ENCODE measurements around the gene CELF2. TPM values are rescaled to one million over a fixed set of nuclear protein-coding genes. Genes with fewer than 3 reads are reported as not detected.

Gene CELF2
- total RNA-seq, 1 experiment from 2014 or later, result 28.7 TPM

DNA sequence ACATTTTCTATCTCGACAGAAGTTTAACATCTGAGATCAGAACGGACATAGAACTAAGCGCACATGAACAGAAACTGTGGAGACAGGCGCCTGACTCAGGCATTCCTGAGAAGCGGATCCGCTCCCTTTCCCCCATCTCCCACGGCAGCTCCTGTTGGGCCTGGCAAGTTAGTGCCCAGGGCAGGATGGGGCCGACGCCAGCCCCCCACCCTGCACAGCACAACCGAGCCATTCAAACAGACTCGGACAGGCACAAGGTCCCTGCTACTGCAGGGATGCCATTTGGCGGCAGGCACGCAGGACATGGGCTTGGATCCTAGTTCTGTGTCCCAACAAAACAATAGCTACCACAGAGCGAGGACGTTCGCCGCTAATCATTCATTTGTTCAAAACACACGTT is 322.0 kb downstream of the CELF2 start:
- H3K4me1 Mint-ChIP-seq, result peaks cover 25 to 38% of the 10 kb centered on the region in 2 experiments
- no peak overlapping the region for H3K14ac ChIP-seq (ENCODE audit: insufficient read depth, low read length)
- H3K27me3 ChIP-seq (ENCODE audit: insufficient read depth, low read length), result no peaks in the 10 kb centered on the region
- no peak overlapping the region for H3K9ac ChIP-seq (ENCODE audit: extremely low read depth, insufficient read length, low read length)
- peaks cover 2% of the 10 kb centered on the region for H4K20me1 ChIP-seq (ENCODE audit: control insufficient read depth, insufficient read depth, insufficient read length)
- H3K4me3 Mint-ChIP-seq, result no peak overlapping the region
- no peak overlapping the region for H3K4ac ChIP-seq (ENCODE audit: low read depth, low read length)
- H3K23ac ChIP-seq (ENCODE audit: insufficient read length, low read depth, low read length), result no peak overlapping the region
- no peak overlapping the region for H2BK15ac ChIP-seq (ENCODE audit: low read depth, low read length)
- no peak for DNase-seq
- H3K9me3 Mint-ChIP-seq, result no peaks in the 10 kb centered on the region
- peaks cover 4% of the 10 kb centered on the region; the same call in 1 of the 2 replicates for H3K4me1 ChIP-seq (ENCODE audit: insufficient read depth, low read length)
- no peak overlapping the region for H2AK5ac ChIP-seq (ENCODE audit: insufficient read length, low read length)
- H2BK12ac ChIP-seq (ENCODE audit: insufficient read length, low read depth, low read length), result no peak overlapping the region
- H3K18ac ChIP-seq (ENCODE audit: insufficient read length, low read depth, low read length), result no peak overlapping the region
- no peak overlapping the region for H2AFZ ChIP-seq (ENCODE audit: low read length)
- H4K5ac ChIP-seq (ENCODE audit: insufficient read length, low read depth, low read length), result no peak overlapping the region
- H3K79me2 ChIP-seq (ENCODE audit: insufficient read depth, low read length), result no peaks in the 10 kb centered on the region
- no CpG with 5 or more reads among the region's 18 CpGs for WGBS (ENCODE audit: extremely low coverage, insufficient read length, low lambda C conversion rate)
- H3K36me3 Mint-ChIP-seq (ENCODE audit: insufficient read depth in 1 of 3, low read depth in 3 of 3), result no peaks in the 10 kb centered on the region
- no peaks in the 10 kb centered on the region for H3K79me1 ChIP-seq (ENCODE audit: insufficient read depth, low read depth, low read length, poor library complexity, severe bottlenecking)
- H3K27ac Mint-ChIP-seq, result no peak overlapping the region
- H3T11ph ChIP-seq (ENCODE audit: low read length), result no peak overlapping the region
- H4K8ac ChIP-seq (replicated peaks; ENCODE audit: insufficient read length, low read depth, low read length), result no peak overlapping the region
- H3K56ac ChIP-seq (ENCODE audit: insufficient read length, low read depth, low read length), result no peak overlapping the region
- no peaks in the 10 kb centered on the region; the same call in 1 of the 2 replicates for H3K27me3 Mint-ChIP-seq (ENCODE audit: low read depth)
- no peaks in the 10 kb centered on the region for H3K23me2 ChIP-seq (ENCODE audit: insufficient read length, low read depth, low read length, poor library complexity, severe bottlenecking)
- H3K4me2 ChIP-seq (ENCODE audit: insufficient read depth, insufficient read length, low read length), result no peak overlapping the region
- H2BK5ac ChIP-seq (ENCODE audit: insufficient read length, low read length), result no peak overlapping the region
- TF ChIP-seq, protein P1, sequence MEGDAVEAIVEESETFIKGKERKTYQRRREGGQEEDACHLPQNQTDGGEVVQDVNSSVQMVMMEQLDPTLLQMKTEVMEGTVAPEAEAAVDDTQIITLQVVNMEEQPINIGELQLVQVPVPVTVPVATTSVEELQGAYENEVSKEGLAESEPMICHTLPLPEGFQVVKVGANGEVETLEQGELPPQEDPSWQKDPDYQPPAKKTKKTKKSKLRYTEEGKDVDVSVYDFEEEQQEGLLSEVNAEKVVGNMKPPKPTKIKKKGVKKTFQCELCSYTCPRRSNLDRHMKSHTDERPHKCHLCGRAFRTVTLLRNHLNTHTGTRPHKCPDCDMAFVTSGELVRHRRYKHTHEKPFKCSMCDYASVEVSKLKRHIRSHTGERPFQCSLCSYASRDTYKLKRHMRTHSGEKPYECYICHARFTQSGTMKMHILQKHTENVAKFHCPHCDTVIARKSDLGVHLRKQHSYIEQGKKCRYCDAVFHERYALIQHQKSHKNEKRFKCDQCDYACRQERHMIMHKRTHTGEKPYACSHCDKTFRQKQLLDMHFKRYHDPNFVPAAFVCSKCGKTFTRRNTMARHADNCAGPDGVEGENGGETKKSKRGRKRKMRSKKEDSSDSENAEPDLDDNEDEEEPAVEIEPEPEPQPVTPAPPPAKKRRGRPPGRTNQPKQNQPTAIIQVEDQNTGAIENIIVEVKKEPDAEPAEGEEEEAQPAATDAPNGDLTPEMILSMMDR (conservative IDR thresholded peaks at IDR 0.05), result no peak
- no peaks in the 10 kb centered on the region for H3K9me3 ChIP-seq (ENCODE audit: control insufficient read depth, low read depth, low read length)
- H3K27ac ChIP-seq (ENCODE audit: insufficient read length, low read depth, low read length), result no peak overlapping the region
- no peak overlapping the region for H2BK120ac ChIP-seq (ENCODE audit: low read depth, low read length, poor library complexity, severe bottlenecking)
- H4K91ac ChIP-seq (ENCODE audit: insufficient read length, low read depth, low read length), result no peak overlapping the region
- no peak overlapping the region for H2BK20ac ChIP-seq (ENCODE audit: low read depth, low read length, poor library complexity, severe bottlenecking)
